Occipital lobe (tissue), 2 donors: ENCODE data around the gene SV2C. TPM values are rescaled to one million over a fixed set of nuclear protein-coding genes. Genes with fewer than 3 reads are reported as not detected.
"Not testable (repeated sequence)": the region's sequence is repeated elsewhere in the genome, so short reads cannot be mapped to it uniquely, and the experiment has no call there.

Experiments
- DNase-seq: peaks from one replicate; lab custom pipeline; 2025; lab: John Stamatoyannopoulos, UW
- total RNA-seq: library from RNA; depleted of rRNA; stranded (reverse); fragments of >200 nt; gene quantifications from one replicate; pipeline ENCODE4 v1.2.3, GENCODE V29; 2014

Gene SV2C
- total RNA-seq, 1 donor from 2014 or later = 1.7 TPM

DNA sequence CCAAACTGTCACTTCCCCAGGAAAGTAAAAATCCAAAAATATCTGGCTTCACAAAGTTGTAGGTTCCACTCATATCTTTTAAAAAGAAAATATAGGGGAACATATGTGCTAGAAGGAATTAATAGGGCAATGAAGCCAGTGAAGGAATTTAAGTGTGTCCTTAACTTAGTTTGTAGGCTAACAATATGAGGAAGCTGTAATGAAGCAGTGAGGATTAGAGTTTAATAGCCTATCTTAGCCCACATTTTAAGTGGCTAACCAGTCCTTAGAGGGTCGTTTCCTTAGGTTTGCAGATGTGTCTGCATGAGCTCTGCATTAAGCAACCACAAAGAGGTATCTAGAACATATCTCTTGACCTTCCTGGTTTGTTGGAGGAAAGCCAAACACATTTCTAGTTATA is 218.7 kb downstream of the SV2C start:
- DNase-seq = not testable (repeated sequence)

DNA sequence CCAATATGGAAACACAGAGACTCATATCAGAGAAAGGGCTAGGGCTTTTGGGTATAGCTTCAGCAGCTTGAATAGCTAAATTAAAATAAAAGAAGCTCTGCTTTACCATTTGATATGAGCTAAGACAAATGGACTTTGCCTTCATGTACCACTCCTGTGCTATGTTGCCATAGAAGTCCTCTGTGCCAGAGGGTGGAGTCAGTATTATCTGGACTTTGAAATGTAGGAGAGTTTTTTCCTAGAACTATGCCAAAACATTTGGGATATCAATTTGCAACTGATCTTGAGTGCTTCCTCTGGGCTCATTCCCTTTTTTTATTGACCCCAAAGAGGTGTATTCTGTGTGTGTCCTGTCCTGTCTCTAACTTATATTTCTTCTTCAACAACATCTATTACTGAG is 219.5 kb downstream of the SV2C start:
- DNase-seq = not testable (repeated sequence)

DNA sequence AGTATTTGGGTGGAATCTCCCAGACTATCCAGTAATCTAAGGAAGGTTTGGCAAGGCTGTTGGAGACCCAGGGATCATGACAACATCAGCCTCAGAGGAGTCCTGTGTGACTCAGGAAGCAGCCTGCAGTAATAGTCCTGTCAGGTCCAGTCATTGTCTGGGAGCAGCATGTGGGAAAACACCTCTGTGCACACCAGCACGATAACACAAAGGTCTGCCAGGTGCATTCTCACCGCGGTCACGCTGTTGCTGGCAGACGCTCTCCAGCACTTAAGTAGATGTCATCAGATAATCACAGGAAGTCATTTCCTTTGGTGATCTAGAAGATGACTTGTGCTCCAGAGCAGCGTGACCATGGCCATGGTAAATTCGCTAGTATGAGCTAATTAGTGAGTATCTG is 220.7 kb downstream of the SV2C start:
- DNase-seq = no peak

DNA sequence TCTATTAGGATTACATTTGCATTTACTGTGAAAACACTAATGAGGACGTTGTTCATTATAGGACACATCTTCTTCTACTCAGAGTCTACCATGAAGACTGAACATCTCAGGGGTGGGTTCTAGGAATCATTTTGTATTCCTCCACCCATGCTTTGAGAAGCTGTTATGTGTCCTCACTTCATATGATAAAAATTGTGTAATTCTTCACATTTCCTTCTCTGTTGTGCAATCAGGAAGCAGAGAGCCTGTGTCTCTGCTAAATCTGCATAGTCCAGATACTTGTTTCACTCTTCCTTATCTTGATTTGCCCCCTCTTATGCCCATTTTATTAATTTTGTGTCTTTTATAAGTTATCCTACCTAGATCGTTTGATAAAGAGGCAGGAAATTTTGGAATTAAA is 222.1 kb downstream of the SV2C start:
- DNase-seq = no peak

DNA sequence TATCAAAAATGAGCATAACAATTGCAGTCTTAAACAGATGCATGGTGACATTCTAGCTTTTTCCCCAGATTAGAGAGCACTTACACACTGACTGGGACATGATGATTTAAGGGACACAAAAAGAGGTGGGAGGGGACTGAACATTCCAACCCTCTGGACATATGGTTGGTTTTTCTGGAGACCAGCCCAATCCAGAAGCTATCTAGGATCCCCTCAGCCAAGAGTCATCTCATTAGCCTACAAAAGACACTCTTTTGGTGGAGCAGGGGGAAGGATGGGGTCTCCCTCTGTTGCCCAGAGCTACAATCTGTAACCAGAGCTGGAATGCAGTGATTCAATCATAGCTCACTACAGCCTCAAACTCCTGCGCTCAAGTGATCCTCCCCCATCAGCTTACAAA is 222.6 kb downstream of the SV2C start:
- DNase-seq = no peak

DNA sequence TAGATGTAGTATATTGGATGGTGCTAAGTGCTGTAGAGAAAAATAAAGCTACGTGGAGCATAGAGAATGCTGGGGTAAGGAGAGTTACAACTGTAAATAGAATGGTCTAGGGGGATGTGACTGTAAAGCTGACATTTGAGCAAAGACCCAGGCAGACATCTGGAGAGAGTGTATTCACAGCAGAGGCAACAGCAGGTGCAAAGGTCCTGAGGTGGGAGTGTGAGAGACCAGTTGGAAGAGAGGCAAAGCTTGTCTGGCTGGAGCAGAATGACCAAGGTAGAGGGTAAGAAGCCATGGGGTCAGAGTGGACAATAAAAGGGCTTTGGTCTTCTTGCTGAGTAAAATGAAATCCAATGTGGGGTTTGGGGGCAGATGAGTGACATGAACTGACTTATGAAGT is 227.0 kb downstream of the SV2C start:
- no peak for DNase-seq

DNA sequence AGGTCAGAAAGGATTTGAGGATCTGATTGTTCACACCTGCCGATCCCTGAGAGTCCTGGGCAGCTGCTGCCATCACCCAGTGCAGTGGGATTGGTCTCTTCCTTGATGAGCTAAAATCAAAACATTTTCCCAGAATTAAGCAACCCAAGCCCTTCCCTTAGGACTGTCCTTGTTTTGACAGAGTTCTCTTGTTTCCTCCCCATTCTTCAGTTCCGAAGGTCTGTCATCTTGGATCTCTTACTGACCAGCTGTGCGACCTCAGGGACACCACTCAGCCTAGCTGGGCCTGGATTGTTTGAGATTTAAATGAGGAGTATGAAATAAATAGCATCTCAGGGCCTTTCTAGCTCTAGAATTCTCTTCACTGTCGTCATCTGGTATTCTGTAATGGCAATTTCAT is 229.6 kb downstream of the SV2C start:
- no peak for DNase-seq

DNA sequence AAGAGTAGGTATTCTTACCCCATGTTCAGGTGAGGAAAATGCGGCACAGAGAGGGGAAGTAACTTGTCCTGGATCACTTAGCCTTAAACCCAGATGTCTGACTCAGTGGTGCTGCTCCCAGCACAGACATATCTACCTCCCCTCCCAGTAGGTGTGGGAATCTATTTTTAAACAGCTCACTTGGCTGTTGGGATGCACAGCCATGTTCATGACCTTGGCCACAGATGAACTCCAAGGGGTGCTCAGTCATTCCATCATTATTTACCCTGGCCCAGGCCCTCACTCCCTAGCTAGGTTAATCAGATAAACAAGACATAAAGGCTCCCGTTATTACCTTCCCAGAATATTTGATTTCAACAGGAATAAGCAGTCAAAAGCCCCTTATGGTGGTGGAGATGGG is 231.5 kb downstream of the SV2C start:
- DNase-seq = no peak

DNA sequence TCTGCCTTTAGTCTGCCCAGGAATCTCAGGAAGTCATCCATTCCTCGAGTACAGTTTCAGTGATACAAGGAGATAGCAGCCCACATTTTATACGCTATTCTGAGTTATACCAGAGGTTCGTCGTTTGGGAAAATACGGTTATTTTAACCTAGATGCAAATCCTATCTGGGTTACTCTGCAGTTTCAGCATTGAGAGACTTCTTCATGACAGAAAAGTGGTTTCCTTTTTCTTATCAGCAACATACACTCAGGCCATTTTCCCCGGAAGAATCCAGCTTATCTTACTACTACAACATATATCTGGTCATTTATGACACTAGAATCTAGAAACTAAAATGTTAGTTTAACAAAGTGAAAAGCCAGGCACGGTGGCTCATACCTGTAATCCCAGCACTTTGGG is 236.5 kb downstream of the SV2C start:
- no peak for DNase-seq

DNA sequence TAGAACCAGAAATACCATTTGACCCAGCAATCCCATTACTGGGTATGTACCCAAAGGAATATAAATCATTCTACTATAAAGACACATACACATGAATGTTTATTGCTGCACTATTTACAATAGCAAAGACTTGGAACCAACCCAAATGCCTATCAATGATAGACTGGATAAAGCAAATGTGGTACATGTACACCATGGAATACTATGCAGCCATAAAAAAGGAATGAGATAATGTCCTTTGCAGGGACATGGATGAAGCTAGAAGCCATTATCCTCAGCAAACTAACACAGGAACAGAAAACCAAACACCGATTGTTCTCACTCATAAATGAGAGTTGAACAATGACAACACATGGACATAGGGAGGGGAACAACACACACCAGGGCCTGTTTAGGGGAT is 240.3 kb downstream of the SV2C start:
- not testable (repeated sequence) for DNase-seq

DNA sequence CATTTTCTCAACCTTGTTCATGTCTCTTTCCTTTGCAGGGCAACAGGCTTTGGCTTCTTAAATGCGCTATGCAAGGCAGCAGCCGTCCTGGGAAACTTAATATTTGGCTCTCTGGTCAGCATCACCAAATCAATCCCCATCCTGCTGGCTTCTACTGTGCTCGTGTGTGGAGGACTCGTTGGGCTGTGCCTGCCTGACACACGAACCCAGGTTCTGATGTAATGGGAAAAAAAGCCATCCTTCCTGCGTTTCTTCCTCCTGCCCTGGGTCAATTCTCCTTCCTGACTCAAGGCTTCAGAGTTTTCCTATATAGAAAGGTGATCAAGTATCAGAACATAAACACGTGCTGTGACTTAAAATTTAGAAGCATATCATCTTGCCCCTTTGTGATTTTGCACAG is 242.1 kb downstream of the SV2C start:
- DNase-seq = no peak

DNA sequence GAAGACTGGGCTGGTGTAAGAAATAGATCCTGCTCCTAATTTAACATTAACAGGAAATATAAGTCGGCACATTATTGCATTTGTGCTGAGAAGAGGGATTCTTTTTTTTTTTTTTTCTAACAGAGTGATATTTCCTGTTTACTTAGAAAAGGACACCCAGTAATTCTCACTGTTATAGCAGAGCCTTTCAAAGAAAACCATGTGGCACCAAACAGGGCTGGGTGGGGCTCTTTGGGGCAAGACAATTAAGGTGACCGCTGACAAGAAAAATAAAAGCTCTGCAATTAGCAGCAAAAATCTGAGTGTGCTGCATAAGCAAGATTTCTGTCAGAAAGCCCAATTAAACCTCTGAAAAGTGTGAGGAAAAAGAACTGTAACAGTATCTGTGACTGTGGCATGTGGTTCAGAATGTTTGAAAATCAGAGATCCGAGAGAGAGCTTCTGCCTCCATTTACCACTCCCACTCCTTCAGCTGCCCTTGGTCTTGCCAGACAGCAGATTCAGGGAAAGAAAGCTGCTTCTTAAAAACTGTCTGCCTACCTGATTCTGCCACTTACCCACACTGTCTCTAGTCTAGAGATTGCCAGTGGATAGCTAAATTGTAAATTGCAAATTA is 242.8 kb downstream of the SV2C start:
- DNase-seq = no peak

DNA sequence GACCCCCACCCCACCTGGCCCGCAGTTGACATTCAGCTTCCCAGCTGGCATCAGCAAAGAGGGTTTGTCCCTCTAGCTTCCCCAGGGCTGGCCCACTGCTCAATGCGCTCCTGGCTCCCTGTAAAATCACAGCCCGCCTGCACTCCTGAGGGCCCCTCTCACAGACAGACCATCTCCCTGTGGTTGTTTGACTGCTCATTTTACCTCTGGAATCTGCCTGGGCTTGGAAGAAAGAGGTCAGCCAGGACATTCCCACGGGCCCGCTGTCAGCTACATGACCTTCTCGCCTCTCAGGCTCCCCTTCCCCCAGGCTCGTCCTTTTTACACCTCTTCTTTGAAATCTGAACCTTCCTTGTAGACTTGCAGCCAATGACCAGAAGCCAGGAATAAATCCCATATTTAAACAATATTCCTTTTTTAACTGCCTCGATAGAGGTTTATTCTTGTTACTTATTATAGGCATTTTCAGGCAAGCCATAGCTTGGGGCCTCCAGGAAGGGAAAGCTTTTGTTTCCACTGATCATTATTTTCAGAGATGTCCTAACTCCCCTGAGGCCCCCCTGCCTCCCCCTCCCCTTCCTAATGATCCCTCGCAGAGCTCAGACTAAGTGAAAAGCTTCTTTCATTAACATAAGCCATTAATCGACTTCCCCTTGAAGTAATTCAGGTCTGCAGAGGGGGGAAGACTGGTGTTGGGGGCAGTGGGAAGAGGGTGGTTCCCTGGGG is 243.6 kb downstream of the SV2C start:
- DNase-seq = no peak

DNA sequence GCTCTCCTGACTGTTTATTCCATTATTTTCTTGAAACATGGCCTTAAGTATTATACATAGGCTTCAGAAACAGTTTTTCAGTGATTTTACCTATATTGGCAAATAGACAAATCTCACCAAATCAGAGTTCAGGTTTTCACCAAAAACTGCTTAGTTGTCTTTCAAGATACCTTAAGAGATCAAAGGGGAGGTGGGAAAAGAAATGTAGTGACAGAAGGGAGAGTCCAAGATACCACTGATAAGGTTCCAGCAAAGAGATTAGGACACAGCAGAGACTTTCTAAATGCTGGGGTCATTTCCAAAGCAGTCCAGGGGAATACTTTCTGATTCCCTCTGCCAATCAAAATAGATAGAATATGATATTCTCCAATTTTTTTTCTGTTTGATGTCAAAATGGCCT is 246.2 kb downstream of the SV2C start:
- DNase-seq = no peak

DNA sequence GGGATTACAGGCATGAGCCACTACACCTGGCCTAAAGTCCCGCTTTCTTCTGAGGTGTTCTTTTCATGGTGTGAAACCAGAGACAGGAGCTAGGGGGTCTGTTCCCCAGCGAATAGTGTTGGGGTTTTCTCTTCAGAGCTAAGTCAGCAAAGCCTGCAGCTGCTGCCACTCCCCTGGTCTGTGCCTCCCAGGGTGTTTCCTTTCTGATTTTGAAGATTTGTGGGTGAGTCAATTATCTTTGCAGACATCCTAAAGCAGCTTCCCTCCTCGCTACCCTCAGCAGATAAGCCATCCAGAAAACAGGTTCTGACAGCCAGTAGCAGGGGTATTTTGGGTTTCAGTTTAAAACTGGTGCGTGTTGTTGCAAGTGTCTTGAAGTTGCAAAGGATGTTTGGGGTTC is 247.9 kb downstream of the SV2C start:
- no peak for DNase-seq

DNA sequence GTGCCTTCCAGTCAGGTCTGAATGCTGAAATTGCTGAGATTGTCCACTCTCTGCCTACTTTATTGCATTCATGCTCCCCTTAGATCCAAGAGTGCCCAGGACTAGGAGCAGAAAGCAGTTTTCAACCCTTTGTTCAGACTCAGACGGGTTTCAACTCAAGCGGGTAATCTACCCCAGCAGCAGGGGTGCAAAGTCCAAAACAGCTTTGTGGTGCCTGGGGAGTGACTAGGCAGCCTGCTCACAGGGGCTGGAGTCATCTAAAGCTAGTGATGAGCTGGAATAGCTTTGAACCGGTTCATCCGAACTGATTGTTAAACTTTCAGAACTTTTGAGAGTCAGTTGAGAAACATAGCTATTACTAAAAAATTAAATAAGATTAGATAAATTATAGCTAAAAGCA is 248.9 kb downstream of the SV2C start:
- no peak for DNase-seq

DNA sequence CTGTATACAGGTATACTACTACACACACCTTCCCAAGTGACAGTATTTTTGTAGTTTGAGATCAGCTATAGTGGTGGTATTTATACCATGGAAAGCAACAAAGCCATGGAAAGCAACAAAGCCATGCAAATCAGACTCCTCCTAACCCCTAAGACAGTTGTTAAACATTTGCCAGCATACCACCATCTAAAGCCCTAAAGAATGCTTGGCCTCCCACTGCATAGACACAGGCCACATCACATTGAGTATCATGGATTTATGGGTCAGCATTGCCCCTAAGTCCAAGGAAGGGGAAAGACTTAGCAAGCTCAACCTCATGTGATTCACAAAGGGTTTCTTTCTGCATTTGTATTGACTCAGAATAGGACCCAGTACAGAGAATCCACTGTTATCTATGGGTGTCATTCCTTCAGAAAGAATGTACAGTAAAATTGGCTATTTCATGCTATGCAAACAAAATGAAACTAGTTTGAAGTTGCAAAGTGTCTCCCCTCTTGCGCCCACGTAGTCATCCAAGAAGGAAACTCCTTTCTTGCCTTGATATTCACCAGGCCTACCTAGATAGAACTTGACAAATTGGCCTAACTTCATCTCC is 249.5 kb downstream of the SV2C start:
- no peak for DNase-seq

DNA sequence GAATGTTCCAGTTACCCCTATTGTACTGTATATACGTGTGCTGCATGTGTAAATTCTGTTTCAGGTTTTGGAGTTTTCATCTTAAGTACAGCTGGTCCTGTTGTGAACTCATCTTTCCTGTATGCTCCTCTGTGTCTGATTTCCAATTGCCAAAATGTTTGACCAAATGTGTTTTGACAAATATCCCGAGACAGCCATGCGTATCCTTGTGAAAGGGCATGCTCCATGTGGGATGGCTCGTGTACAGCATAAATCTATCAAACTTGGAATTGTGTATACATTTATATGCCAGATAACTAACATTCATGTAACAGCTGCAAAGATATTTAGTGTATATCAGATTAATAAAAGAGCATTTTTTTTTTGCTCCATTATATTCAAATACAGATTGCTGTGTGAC is 250.4 kb downstream of the SV2C start:
- DNase-seq = no peak

DNA sequence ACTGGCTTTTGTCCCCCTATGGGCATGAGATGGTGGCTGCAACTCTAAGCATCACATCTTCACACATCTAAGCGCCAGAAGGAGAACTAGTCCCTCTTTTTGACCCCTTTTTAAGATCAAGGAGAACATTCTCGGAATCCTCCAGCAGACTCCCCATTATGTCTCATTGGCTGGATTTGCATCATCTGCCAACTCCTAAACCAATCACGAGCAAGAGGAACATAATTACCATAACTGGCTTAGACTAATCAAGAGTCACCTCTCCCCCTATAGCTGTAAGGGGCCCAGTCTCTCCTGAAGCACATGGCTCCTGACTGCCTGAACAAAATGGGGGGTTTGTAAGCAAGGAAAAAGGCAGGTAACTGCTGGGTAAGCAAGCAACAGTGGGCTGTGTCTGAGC is 251.4 kb downstream of the SV2C start:
- DNase-seq = no peak

DNA sequence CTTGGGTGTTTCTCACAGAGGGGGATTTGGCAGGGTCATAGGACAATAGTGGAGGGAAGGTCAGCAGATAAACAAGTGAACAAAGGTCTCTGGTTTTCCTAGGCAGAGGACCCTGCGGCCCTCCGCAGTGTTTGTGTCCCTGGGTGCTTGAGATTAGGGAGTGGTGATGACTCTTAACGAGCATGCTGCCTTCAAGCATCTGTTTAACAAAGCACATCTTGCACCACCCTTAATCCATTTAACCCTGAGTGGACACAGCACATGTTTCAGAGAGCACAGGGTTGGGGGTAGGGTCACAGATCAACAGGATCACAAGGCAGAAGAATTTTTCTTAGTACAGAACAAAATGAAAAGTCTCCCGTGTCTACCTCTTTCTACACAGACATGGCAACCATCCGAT is 252.3 kb downstream of the SV2C start:
- not testable (repeated sequence) for DNase-seq

DNA sequence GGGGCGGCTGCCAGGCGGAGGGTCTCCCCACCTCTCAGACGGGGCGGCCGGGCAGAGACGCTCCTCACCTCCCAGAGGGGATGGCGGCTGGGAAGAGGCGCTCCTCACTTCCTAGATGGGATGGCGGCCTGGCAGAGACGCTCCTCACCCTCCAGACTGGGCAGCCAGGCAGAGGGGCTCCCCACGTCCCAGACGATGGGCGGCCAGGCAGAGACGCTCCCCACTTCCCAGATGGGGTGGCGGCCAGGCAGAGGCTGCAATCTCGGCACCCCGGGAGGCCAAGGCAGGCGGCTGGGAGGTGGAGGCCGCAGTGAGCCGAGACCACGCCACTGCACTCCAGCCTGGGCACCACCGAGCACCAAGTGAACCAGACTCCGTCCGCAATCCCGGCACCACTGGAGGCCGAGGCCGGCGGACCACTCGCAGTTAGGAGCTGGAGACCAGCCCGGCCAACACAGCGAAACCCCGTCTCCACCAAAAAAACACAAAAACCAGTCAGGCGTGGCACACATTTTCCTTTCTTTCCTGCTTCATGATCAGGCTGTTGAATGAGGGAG is 253.1 kb downstream of the SV2C start:
- DNase-seq = not testable (repeated sequence)

DNA sequence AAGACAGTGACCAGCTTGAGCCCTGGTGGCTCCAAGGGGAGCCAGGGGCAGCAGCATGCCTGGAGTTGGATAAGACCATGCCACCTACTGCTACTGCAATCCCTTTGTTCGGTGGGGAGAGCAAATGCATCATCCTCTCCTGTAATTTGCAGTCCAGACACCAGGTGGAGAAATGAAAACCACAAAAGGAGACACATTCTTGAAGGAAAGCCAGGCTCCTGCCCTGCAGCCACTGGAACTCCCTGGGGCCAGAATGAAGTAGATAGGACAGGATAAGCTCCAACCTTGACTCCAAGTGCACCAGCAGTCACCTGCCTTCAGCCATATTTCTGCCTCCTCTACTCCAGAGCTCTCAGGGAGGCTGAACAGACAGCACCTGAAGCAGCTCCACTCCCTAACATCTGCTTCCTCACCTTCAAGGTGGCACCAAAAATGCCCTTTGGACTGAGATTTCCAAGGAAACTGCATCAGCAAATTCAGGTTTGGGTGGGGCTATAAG is 254.8 kb downstream of the SV2C start:
- DNase-seq = no peak

DNA sequence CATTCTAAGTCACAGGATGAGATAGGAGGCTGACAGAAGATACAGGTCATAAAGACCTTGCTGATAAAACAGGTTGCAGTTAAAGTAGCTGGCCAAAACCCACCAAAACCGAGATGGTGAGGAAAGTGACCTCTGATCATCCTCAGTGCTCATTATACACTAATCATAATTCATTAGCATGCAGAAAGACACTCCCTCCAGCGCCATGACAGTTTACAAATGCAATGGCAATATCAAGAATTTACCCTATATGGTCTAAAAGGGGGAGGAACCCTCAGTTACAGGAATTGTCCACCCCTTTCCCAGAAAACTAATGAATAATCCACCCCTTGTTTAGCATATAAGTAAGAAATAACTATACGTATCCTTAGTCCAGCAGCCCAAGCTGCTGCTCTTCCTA is 256.7 kb downstream of the SV2C start:
- no peak for DNase-seq
